Omental fat pad (tissue), 4 donors: ENCODE measurements around the gene DUOXA1. TPM values are rescaled to one million over a fixed set of nuclear protein-coding genes. Genes with fewer than 3 reads are reported as not detected.

ENCODE experiments used
- ATAC-seq: fragments of 150-250 bp; one replicate; pipeline ENCODE4 v1.9.1; 2016; ENCODE audit warnings: mild to moderate bottlenecking, moderate library complexity; ENCODE audit not compliant: low FRiP score
- DNase-seq: peaks from one replicate; pipeline ENCODE4 v3.0.0-alpha.2; 2019; ENCODE audit warnings: low spot score
- CTCF ChIP-seq, 3 donors: fragments of 450-650 bp; IDR thresholded peaks; one replicate each; pipeline ENCODE4 v1.5.1; 2016 to 2017; ENCODE audit warnings: antibody characterized with exemption in 3 of 3, mild to moderate bottlenecking in 3 of 3, moderate library complexity in 2 of 3
- total RNA-seq, 4 donors: library from RNA; depleted of rRNA; stranded (reverse); fragments of >200 nt; gene quantifications; one replicate each; pipeline ENCODE4 v1.1.0, GENCODE V29; 2016

The DUOXA1 gene
- total RNA-seq, 4 donors from 2014 or later: 0.95 to 1.9 (median 1.4) TPM

- ATAC-seq: no peak
- no peak for TF ChIP-seq CTCF (IDR thresholded peaks at IDR 0.05)
- DNase-seq: no peak
Observed at GRCh38 chr15:45122719-45123118, 7.0 kb downstream of the DUOXA1 start.

- ATAC-seq (no peak), DNase-seq (no peak)
Observed at GRCh38 chr15:45121706-45122417, 7.8 kb downstream of the DUOXA1 start.

GRCh38 chr15:45121020-45121419, 8.7 kb downstream of the DUOXA1 start:
- TF ChIP-seq CTCF (IDR thresholded peaks at IDR 0.05): no peak
- DNase-seq: no peak
- no peak for ATAC-seq

More at GRCh38 chr15:45121706-45122417, 7.8 kb downstream of the DUOXA1 start:
- no peak for TF ChIP-seq CTCF (IDR thresholded peaks at IDR 0.05)

- TF ChIP-seq CTCF (IDR thresholded peaks at IDR 0.05): no peak
- DNase-seq: no peak
- no peak for ATAC-seq
Observed at GRCh38 chr15:45120081-45120972, 9.4 kb downstream of the DUOXA1 start.

- ATAC-seq: no peak
- DNase-seq: no peak
- TF ChIP-seq CTCF (IDR thresholded peaks at IDR 0.05): no peak
Observed at GRCh38 chr15:45118996-45119395, 10.7 kb downstream of the DUOXA1 start.

- DNase-seq: peak; percentile 63
- TF ChIP-seq CTCF (IDR thresholded peaks at IDR 0.05): peak in 2 of 3 donors; percentile 7 to 75
- peak; percentile 94 for ATAC-seq
Observed at GRCh38 chr15:45118131-45118588, 11.5 kb downstream of the DUOXA1 start.
